ENCODE results near the gene TEX22.

The TEX22 gene

DNA sequence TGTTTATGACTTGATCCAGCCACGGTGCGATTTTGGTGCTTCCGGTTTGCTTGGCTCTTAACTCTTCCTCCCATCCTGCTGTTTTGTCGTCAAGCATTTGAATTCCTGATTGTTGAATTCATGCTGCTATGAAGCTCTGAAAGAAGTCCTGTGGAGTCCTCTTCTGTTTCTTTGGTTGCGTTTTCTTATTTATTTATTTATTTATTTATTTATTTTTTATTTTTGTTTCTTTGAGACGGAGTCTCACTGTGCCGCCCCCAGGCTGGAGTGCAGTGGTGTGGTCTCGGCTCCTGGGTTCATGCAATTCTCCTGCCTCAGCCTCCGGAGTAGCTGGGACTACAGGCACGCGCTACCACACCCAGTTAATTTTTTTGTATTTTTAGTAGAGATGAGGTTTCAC, 18.3 kb downstream of the TEX22 start:
- in situ Hi-C loops (cut with HindIII; ENCODE audit: low sequenced_read_pairs) = no loop called here
- no peak for TF ChIP-seq CTCF (IDR thresholded peaks at IDR 0.05; ENCODE audit: low read depth, low read length)
- no peak for DNase-seq (ENCODE audit: low read depth, low spot score)
- no peak overlapping the region for H3K4me3 ChIP-seq (ENCODE audit: low read depth, low read length)

DNA sequence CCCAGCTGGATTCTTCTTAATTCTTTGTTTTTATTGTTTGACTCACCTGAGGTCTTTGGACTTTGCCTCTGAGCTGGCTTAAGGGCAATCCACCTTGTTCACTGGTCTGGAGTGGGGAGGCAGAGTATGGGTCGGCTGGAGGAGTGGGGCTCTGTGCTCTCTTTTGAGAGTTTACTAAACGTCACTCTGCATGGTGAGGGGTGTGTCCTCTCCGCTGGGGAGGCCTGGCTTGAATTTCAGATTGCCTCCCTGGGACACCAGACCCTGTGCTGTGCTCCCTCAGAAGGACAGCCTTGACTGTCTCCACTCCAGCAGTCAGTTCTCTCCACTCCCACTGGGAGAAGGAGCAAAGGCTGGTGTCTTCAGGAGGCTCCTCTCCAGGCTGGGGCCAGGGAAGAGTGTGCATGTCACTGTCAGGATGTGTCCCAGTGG, 19.4 kb downstream of the TEX22 start:
- no peak for DNase-seq (ENCODE audit: low read depth, low spot score)
- in situ Hi-C loops (cut with HindIII; ENCODE audit: low sequenced_read_pairs) = no loop called here
- no peak overlapping the region for H3K4me3 ChIP-seq (ENCODE audit: low read depth, low read length)
- TF ChIP-seq CTCF (IDR thresholded peaks at IDR 0.05; ENCODE audit: low read depth, low read length) = no peak

DNA sequence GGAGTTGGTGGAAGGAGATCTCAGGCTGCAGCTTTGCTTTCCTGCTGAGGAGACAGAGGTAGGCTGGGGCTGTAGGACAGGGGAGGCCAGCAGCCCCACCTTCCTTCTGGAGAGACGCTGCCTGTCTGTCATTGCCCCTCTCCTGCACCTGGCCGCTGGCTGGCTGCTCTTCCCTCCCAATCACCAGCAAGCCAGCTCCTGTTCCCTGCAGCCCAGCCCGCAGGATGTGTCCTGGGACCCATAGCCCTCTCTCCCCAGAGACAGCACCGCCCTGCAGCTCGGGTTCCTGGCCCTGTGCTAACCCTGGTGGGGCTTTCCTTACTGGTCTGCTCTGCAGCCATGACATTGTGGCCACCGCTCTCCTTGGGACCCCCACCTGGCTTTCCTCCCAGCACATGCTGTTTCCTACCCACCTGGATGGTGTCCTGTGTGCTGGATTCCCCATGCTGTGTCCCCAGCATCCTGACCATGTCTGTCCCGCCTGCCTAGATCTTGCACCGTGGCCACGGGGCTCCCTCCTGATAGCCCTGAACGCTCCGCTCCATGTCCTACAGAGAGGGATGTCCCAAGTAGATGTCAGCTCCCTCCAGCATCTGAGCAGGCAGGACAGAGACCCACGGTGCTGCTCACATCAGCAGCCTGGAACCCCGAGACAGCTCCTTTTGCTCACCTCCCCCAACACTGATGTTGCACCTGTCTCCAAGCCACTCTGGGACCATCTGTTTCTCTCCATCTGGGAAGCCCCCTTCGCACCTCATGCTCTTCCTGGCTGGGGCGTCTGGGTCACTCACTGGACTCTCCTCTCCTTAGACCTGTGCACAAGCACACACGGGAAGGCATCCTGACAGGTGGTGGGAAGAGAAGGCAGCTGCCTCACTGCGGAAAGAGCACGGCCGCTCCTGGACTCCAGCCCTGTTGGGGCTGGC, 20.2 kb downstream of the TEX22 start:
- peak overlapping the region; percentile 66 for H3K4me3 ChIP-seq (ENCODE audit: low read depth, low read length)
- no peak for TF ChIP-seq CTCF (IDR thresholded peaks at IDR 0.05; ENCODE audit: low read depth, low read length)
- DNase-seq (ENCODE audit: low read depth, low spot score) = no peak
- in situ Hi-C loops (cut with HindIII; ENCODE audit: low sequenced_read_pairs) = no loop called here

DNA sequence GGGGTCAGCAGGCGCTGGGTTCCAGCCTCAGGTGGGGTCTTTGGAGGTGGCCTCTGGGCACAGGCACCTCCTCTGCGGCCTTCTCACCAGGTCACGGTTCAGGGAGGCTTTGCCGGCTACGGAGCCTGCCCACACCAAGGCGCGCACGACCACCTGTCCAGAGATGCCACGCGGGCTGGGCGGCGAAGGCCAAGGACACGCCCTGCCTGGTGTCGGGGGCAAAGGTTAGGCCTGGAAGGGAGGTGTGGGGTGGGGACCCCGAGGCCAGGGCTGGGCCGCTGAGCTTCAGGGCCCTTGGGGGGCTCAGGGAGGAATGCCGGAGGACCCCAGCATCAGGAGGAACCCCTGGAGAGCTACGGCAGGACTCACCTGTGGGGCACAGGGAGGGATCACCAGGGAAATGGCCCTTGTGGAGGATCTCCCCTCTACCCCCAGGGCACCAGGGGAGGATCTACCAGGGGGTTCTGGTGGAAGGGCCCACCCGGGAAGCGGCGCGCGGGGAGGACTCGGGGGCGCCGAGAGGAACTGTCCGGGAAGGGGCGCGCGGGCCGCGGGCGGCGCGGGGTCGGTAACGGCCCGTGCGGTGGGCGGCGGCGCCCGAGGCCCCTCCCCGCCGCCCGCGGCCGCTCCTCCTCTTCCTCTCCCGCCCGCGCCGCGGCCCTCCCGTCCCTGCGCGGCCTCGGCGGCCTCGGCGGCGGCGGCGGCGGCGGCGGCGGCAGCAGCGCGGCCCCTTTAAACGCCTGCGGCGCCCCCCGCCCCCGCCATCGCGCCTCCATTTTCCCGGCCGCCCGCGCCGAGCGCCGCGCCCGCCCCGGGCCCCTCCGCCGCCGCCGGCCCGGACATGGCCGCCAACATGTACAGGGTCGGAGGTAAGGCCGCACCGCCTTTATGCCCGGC, 21.1 kb downstream of the TEX22 start, which contains the start of gene MTA1:
TSS of gene MTA1 (plus strand) at position 633 of the 897 bp plus-strand sequence. CDS start at position 842, 209 bp downstream.
- TF ChIP-seq CTCF (IDR thresholded peaks at IDR 0.05; ENCODE audit: low read depth, low read length) = no peak
- H3K4me3 ChIP-seq (ENCODE audit: low read depth, low read length) = peak within 1 kb of the TSS; percentile 81
- in situ Hi-C loops (cut with HindIII; ENCODE audit: low sequenced_read_pairs) = no loop called here
- no peak for DNase-seq (ENCODE audit: low read depth, low spot score)

- DNase-seq (ENCODE audit: low read depth, low spot score) = no peak
- H3K4me3 ChIP-seq (ENCODE audit: low read depth, low read length) = peak overlapping the region; percentile 81
- in situ Hi-C loops (cut with HindIII; ENCODE audit: low sequenced_read_pairs) = no loop called here
- TF ChIP-seq CTCF (IDR thresholded peaks at IDR 0.05; ENCODE audit: low read depth, low read length) = no peak
These were observed 22.0 kb downstream of the TEX22 start for GRCh38 chr14:105420101-105420973.
